ENCODE data around the gene PPIL4. TPM values are rescaled to one million over a fixed set of nuclear protein-coding genes. Genes with fewer than 3 reads are reported as not detected.

Gene PPIL4
- total and polyA plus RNA-seq, 2 experiments from 2014 or later: 31.4 to 38.7 TPM

DNA sequence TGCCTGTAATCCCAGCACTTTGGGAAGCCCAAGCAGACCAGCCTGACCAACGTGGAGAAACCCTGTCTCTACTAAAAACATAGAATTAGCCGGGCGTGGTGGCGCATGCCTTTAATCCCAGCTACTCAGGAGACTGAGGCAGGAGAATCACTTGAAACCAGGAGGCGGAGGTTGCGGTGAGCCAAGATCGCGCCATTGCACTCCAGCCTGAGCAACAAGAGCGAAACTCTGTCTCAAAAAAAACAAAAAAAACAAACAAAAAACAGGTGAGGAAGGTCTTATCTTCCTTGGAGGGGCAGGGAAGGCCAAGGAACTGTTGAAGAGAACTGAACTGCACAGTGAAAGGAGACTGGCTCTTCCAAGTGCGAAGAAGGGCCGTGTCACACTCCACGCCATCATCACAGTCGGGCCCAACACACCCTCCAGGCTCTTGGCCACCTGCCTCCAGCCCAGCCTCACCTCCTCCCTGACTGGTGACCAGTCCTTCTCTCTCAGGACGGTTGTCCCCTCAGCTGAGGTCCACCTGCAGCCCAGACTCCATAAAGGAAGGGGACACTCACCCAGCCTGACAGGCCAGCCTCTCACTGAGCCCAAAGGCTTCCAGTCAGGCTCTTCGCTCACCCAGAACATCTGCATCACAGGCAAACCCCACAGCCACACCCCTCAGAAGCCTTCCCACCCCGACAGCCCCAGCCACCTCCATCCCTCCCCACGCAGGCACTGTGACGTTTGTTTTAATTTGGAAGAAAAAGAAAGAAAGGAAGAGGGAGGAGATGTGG lies 65.2 kb downstream of the PPIL4 start:
- WGBS (ENCODE audit: low lambda C conversion rate, missing lambda C conversion rate): 93% methylated on average over 18 of the region's 18 CpGs
- Histone ChIP-seq H3K9me2 (replicated peaks; ENCODE audit: insufficient read depth) (no peaks in the 10 kb centered on the region), H3K79me2 (no peaks in the 10 kb centered on the region), H3K36me3 (replicated peaks; ENCODE audit: insufficient read depth, low read depth) (no peaks in the 10 kb centered on the region), H3K27ac (no peak overlapping the region), H3K9me3 (ENCODE audit: low read depth) (no peaks in the 10 kb centered on the region), H3K4me2 (no peak overlapping the region), H2AFZ (no peak overlapping the region), H4K20me1 (ENCODE audit: insufficient read depth, poor library complexity, severe bottlenecking) (no peaks in the 10 kb centered on the region), H3K4me1 (ENCODE audit: insufficient read depth) (peaks cover 4% of the 10 kb centered on the region), H3K4me3 (no peak overlapping the region), H3K27me3 (no peaks in the 10 kb centered on the region)
- DNase-seq (ENCODE audit: low spot score): no peak
- TF ChIP-seq, protein P1, sequence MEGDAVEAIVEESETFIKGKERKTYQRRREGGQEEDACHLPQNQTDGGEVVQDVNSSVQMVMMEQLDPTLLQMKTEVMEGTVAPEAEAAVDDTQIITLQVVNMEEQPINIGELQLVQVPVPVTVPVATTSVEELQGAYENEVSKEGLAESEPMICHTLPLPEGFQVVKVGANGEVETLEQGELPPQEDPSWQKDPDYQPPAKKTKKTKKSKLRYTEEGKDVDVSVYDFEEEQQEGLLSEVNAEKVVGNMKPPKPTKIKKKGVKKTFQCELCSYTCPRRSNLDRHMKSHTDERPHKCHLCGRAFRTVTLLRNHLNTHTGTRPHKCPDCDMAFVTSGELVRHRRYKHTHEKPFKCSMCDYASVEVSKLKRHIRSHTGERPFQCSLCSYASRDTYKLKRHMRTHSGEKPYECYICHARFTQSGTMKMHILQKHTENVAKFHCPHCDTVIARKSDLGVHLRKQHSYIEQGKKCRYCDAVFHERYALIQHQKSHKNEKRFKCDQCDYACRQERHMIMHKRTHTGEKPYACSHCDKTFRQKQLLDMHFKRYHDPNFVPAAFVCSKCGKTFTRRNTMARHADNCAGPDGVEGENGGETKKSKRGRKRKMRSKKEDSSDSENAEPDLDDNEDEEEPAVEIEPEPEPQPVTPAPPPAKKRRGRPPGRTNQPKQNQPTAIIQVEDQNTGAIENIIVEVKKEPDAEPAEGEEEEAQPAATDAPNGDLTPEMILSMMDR (IDR thresholded peaks at IDR 0.05; ENCODE audit: poor library complexity): no peak
- TF ChIP-seq EZH2 (IDR thresholded peaks at IDR 0.05; ENCODE audit: borderline replicate concordance): no peak
- TF ChIP-seq EZH2phosphoT487 (IDR thresholded peaks at IDR 0.05; ENCODE audit: low read depth, severe bottlenecking, unreplicated experiment): no peak

DNA sequence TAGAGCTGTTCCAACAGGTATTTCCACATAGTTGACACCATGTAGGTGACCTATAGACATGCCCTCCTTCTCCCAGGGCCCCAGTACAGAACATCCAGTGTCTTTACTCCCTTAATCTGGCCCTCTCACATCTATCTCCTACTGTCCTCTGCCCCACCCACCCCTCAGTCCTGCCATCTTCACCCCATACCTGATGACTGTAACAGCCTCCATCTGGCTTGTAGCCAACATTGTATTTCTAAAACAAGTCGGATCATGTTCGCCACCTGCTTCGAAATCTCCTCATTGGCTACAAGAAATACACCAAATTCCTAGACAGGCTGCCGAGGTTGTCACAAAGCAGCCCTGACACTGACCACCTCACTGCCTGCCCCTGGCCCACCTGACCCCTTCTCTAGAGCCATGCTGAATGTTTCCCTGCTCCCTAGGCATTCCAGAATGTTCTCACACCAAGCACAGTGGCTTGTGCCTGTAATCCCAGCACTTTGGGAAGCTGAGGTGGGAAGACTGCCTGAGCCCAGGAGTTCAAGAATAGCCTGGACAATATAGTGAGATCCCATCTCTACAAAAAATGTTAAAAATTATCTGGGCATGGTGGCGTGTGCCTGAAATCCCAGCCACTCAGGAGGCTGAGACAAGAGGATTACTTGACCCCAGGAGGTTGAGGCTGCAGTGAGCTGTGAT lies 67.1 kb downstream of the PPIL4 start:
- Histone ChIP-seq H3K9me3 (ENCODE audit: low read depth) (no peaks in the 10 kb centered on the region), H3K9me2 (replicated peaks; ENCODE audit: insufficient read depth) (no peaks in the 10 kb centered on the region), H4K20me1 (ENCODE audit: insufficient read depth, poor library complexity, severe bottlenecking) (no peaks in the 10 kb centered on the region), H3K79me2 (no peaks in the 10 kb centered on the region), H2AFZ (no peak overlapping the region), H3K27ac (peak overlapping the region; percentile 20), H3K36me3 (replicated peaks; ENCODE audit: insufficient read depth, low read depth) (no peaks in the 10 kb centered on the region), H3K4me1 (ENCODE audit: insufficient read depth) (no peaks in the 10 kb centered on the region), H3K27me3 (no peaks in the 10 kb centered on the region), H3K4me2 (no peak overlapping the region), H3K4me3 (no peak overlapping the region)
- TF ChIP-seq EZH2phosphoT487 (IDR thresholded peaks at IDR 0.05; ENCODE audit: low read depth, severe bottlenecking, unreplicated experiment) (no peak), EZH2 (IDR thresholded peaks at IDR 0.05; ENCODE audit: borderline replicate concordance) (no peak)
- TF ChIP-seq, protein P1 (IDR thresholded peaks at IDR 0.05; ENCODE audit: poor library complexity): no peak
- no peak for DNase-seq (ENCODE audit: low spot score)
- 88% methylated on average over 5 of the region's 5 CpGs for WGBS (ENCODE audit: low lambda C conversion rate, missing lambda C conversion rate)

DNA sequence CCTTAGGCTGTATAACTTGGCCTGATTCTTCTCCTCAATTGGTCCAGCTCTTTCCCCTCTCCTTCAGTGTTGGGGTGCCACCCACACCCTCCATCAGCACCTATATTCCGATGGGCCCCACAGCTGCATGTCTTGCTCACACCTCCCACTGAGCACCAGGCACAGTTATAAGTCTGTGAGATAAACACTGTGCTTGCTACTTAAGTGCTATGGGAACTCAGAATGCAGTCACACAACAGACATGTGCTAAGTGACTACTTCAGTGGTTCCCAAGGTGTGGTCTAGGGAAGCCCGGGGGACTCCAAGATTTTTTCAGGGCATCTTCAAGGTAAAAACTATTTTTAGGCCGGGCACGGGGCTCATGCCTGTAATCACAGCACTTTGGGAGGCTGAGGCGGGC lies 68.3 kb downstream of the PPIL4 start:
- WGBS (ENCODE audit: low lambda C conversion rate, missing lambda C conversion rate): 92% methylated on average over 5 of the region's 5 CpGs
- no peak overlapping the region for H3K4me3 ChIP-seq
- H3K9me2 ChIP-seq (replicated peaks; ENCODE audit: insufficient read depth): no peaks in the 10 kb centered on the region
- no peaks in the 10 kb centered on the region for H3K79me2 ChIP-seq
- H3K27ac ChIP-seq: no peak overlapping the region
- H3K4me2 ChIP-seq: no peak overlapping the region
- no peaks in the 10 kb centered on the region for H4K20me1 ChIP-seq (ENCODE audit: insufficient read depth, poor library complexity, severe bottlenecking)
- H2AFZ ChIP-seq: no peak overlapping the region
- DNase-seq (ENCODE audit: low spot score): no peak
- no peaks in the 10 kb centered on the region for H3K4me1 ChIP-seq (ENCODE audit: insufficient read depth)
- H3K27me3 ChIP-seq: no peaks in the 10 kb centered on the region
- no peaks in the 10 kb centered on the region for H3K36me3 ChIP-seq (replicated peaks; ENCODE audit: insufficient read depth, low read depth)
- TF ChIP-seq, protein P1 (IDR thresholded peaks at IDR 0.05; ENCODE audit: poor library complexity): no peak
- TF ChIP-seq EZH2phosphoT487 (IDR thresholded peaks at IDR 0.05; ENCODE audit: low read depth, severe bottlenecking, unreplicated experiment) (no peak), EZH2 (IDR thresholded peaks at IDR 0.05; ENCODE audit: borderline replicate concordance) (no peak)
- H3K9me3 ChIP-seq (ENCODE audit: low read depth): no peaks in the 10 kb centered on the region

Data from hepatocyte (in vitro differentiated cells).